GM19397 (cell line): ENCODE measurements around the gene EOGT.

Experiments used
- ATAC-seq: cut with Tn5 transposase; IDR thresholded peaks from one replicate; pipeline ENCODE4 v1.9.1; 2021; ENCODE audit warnings: mild to moderate bottlenecking, moderate library complexity; ENCODE audit not compliant: unreplicated experiment

The EOGT gene

GRCh38 chr3:69009559-69010410, 3.7 kb downstream of the EOGT start:
- ATAC-seq = no peak

DNA sequence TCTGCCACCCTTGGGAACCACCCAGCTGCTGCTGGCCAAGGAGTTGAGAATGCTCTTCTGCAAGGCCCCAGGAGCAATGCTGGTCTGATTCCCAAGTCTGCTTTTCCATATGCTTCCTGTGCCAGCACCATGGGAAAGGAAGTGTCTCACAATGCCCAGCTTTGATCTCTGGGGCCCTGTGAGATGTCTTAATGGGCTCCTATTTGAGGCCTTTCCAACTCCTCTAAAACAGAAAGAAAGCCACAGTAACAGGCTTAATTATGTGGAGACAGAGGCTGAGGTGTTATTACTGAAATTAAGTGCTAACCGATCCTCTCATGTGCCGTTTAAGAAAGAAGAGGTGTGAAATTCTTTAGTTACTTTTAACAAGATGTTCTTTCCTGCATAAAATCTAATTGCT, 4.5 kb downstream of the EOGT start:
- no peak for ATAC-seq

DNA sequence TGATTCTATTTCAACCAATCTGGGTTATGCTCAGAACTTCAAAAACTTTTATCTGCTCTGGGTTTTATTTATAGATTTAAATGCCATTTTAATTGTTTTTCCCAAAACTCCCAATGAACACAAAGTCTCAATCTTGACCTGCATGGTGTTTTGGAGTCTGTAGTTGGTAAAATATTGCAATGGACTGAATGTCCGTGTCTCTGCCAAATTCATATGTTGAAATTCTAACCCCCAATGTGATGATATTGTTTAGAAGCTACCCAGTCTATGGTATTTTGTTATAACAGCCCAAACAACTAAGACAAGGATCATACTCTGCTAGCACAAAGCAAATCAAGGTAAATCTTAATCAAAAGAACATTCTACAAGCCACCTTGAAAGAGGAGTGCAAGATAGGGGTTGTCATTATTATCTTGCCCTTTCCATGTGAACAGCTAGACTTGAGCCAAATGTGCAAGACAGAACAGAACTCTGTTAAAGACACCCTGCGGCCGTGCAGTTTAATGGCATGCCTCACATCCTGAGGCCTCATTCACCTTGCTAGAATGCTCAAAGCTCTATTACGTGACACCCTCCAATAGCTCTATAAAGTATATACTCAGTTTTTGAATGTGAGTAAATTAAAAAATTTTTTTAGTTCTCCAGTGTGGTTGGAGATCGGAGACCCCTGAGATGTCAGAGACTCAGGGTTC, 7.5 kb downstream of the EOGT start:
- no peak for ATAC-seq

GRCh38 chr3:69005071-69005790, 8.3 kb downstream of the EOGT start:
- no peak for ATAC-seq

DNA sequence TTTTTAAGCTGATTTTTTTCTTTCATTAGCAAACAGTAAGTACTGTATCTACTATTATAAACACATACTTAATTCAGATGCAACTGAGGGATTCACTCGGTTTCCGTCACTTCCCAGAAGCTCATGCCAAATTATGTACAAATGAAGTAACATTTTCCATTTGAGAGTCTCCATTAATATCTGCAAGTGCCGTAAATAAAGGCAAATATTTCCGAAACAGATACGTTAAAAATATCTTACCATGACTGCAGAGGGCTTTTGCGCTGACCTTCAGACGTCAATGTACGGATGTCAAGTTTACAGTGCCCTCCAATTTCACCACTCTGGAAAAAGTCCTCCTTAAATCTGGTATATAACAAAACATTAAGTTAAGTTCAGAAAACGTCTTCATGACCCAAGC, 9.3 kb downstream of the EOGT start:
- ATAC-seq = no peak

DNA sequence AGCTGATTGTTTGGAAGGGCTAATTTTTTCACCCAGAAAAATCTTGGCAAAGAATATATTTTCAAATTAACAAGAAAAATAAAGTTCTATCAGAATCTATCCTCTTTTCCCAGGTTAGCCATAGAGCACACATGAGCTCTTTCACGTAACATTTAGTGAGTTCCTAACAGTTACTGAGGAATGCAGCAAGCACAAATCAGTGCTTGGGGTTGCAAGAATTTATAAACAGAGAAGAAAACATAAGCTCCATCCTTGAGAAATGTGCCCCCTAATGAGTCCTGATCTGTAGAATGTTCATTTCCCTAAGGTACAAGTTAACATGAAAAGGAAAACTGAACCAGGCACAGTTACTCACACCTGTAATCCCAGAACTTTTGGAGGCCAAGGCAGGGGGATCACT, 13.9 kb downstream of the EOGT start:
- ATAC-seq = no peak

- ATAC-seq = no peak
Observed at GRCh38 chr3:68999158-68999557, 14.3 kb downstream of the EOGT start.

- no peak for ATAC-seq
Observed at GRCh38 chr3:68997887-68998286, 15.6 kb downstream of the EOGT start.

- no peak for ATAC-seq
Observed at GRCh38 chr3:68996356-68996995, 17.0 kb downstream of the EOGT start.

- no peak for ATAC-seq
Observed at GRCh38 chr3:68988740-68989139, 24.7 kb downstream of the EOGT start.

DNA sequence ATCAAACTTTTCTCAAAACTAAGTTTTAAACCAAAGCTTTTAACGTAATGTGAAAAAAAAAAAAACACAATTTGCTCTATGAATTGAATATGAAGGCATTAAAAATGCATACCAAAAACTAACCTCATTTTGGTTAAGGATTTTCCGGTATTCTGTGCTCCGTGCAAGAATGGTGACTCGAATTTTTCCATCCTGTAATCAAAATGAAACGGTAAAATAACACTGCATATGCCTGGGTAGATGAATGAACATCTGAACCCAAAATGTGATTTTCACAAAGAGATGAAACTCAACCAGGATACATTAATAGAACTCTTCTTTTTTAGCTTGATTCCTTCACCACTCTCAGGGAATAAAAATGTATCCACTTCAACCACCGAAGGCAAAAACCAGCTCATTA, 26.2 kb downstream of the EOGT start:
- no peak for ATAC-seq

DNA sequence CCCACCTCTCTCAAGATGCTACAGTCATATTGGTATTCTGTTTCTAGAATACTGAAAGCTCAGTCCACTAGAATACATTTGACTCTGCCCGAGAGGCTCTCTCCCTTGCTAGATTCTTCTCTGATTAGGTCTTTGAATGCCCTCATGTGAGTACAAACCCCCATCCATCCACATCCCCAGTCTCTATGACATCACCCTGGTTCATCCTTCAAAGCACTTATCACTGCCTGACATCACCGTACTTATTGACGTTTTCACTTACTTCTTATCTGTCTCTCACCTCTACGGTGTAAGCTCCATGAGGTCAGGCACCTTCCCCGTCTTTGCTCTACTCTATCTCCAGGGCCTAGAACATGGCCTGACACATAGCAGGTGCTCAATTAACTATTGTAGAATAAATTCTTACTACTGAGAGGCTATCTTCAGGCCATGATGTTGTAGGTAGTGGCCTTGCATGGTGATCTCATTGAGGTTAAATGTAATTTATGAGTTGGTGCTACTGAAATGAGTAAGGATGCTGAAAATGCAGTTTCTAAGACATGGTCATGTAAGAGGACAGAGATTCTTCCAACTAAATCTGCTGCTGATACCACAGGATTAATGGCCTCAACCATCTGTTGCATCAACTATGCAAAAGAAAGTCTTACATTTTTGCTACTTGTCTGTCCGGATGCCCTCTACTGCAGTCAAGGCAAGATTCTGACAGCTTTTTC, 26.8 kb downstream of the EOGT start:
- no peak for ATAC-seq

- no peak for ATAC-seq
Observed at GRCh38 chr3:68985146-68985790, 28.2 kb downstream of the EOGT start.

DNA sequence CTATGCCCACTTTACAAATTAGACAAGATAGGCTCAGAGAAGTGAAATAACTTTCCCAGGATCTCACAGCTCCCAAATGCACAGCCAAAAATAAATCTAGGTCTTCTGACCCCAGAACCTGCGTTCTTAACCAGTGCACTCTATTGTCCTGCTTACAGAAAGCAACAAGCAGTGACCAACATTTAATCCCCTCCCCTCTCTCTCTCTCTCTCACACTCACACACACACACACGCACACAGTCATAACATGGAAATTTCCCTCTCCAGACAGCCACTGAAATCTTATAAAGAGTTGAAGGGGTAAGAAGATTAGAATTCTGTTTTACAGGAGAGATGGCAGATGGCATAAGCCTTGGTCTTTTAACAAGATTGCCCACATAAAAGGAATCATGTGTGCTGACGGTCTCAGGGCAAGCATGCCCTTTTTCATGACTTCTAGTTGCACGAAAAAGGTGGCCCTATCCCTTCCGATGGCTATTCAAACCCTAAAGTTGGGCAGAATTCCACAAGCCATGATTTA, 29.4 kb downstream of the EOGT start:
- no peak for ATAC-seq

DNA sequence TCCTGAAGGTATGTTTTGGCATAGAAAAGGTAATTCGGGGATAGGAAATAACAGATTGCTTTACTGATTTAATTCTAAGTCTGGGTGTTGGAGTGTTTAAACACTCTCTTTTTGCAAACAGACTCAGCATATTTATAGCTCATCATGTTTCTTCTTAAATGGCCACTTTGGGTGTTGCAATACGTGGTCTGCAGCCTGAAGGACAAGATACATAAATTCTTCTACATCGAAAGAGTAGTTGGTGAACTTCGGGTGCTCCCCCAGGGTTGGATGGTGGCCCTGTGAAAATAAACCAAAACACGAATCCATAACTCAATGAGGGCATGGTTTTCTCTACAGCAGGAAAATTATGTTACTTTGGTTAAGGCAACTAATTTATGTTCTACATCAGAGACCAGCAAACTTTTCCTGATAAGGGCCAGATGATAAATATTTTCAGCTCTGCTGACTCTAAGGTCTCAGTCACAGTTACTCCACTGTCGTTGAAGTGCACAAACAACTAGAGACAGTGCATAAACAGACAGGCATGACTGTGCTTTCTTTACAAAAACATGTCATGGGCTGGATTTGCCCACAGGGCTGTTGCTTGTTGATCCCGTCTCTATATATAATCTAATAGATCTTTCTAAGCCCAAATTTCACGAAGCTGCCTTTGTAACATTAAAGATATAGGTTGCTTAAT, 35.9 kb downstream of the EOGT start:
- ATAC-seq = no peak

GRCh38 chr3:68974711-68975110, 38.8 kb downstream of the EOGT start:
- no peak for ATAC-seq

GRCh38 chr3:68973639-68974038, 39.8 kb downstream of the EOGT start:
- no peak for ATAC-seq

DNA sequence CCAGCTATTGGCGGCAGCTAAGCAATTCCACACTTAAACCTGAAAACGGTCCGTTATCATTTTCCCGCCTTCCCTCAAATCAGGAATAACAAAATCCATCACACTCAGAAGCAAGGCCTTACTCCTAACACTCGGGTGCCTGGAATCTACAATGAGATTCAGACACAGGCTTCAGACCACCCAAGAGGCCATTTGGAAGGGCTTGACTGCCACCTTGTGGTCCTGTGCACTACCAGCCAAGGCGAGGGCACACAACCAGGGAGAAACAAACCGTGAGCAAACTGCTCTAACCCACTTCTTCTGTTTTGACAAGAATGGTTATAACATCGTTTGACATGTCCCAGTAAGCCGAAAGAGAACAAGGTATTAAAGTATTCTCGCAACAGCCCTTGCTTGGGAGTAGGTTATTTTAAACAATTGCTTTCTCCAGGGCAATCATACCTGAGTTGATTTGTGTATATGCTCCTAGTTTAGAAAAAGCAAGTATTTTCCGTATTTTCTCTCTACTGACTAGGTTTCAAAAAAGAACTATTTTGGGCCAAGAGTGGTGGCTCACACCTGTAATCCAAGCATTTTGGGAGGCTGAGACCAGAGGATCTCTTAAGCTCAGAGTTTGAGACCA, 41.0 kb downstream of the EOGT start:
- ATAC-seq = peak; percentile 84

- no peak for ATAC-seq
Observed at GRCh38 chr3:68964694-68965093, 48.8 kb downstream of the EOGT start.
